Measurements from ENCODE around the gene NDUFA11.

DNA sequence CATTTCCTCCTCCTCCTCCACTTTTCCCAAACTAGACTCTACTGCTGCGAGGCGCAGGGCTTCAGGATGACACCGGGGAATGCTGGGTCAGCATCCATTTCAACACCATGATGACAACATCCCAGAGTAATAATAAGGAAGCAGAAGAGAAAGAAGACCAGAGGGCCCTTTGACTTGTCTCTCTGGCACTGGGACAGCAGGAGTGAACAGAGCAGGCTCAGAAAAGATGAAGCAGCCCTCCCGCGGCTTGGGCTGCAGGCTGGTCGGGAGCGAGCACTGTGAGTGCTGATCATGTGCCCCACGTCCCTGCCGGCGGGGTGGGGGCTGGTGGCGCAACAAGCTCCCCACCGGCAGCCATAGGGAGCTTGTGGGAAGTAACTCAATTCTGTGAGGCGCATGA, 43.8 kb upstream of the NDUFA11 start:
- TF ChIP-seq, protein P1, sequence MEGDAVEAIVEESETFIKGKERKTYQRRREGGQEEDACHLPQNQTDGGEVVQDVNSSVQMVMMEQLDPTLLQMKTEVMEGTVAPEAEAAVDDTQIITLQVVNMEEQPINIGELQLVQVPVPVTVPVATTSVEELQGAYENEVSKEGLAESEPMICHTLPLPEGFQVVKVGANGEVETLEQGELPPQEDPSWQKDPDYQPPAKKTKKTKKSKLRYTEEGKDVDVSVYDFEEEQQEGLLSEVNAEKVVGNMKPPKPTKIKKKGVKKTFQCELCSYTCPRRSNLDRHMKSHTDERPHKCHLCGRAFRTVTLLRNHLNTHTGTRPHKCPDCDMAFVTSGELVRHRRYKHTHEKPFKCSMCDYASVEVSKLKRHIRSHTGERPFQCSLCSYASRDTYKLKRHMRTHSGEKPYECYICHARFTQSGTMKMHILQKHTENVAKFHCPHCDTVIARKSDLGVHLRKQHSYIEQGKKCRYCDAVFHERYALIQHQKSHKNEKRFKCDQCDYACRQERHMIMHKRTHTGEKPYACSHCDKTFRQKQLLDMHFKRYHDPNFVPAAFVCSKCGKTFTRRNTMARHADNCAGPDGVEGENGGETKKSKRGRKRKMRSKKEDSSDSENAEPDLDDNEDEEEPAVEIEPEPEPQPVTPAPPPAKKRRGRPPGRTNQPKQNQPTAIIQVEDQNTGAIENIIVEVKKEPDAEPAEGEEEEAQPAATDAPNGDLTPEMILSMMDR (IDR thresholded peaks at IDR 0.05): no peak
- TF ChIP-seq POLR2A (IDR thresholded peaks at IDR 0.05): no peak

Data from lower leg skin (tissue), 3 donors.